COLO668 (cell line): ENCODE results near the gene MDH1B.
"Not testable (repeated sequence)": the region's sequence is repeated elsewhere in the genome, so short reads cannot be mapped to it uniquely, and the experiment has no call there.

Experiments used
- DNase-seq: peaks from one replicate; lab custom pipeline; 2025; ENCODE audit not compliant: unreplicated experiment; lab: John Stamatoyannopoulos, UW

MDH1B gene

DNA sequence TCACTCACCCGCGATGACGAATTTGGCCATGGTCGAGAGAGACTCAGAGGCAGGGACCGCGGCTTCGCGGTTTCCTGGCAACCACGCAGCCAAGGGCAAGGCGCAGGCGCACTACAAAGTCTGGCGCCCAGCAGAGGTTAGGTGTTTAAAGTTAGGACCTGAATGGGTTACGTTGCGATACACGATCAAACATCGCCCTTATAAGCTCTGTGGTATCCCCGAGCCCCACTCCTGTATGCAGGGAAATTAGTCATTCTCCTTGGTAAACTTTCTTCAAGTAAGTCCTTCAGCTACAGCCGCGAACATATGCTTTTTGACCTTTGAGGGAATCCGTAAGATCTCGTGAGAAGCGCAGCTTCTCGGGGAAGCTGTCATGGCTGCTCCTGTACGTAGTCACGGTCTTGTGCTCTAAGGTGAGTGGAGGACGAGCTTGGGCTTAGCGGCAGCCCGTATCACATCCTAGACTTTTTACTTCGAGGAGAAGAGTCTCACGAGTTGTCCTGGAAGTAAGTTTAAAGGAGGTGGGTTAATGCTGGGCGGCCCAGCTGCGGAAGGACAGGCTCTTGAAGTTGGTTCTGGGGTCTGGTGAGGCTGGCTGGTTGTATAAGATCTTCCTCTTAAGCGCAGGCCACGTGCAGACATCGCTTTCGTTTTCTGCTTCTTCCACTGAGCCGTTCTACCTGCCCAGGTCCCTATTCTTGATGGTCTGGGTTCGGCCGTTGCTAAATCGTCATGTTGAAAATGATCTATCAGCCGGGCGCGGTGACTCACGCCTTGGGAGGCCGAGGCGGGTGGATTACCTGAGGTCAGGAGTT, at the start of gene MDH1B, which contains the start of gene FASTKD2:
MDH1B (minus strand) TSS at position 87 of the 815 bp plus-strand sequence; CDS start at position 30, 57 bp downstream.
FASTKD2 (plus strand) TSS at position 365 of the 815 bp plus-strand sequence. CDS start 1,088 bp downstream, outside the sequence.
- peak; percentile 86 for DNase-seq

DNA sequence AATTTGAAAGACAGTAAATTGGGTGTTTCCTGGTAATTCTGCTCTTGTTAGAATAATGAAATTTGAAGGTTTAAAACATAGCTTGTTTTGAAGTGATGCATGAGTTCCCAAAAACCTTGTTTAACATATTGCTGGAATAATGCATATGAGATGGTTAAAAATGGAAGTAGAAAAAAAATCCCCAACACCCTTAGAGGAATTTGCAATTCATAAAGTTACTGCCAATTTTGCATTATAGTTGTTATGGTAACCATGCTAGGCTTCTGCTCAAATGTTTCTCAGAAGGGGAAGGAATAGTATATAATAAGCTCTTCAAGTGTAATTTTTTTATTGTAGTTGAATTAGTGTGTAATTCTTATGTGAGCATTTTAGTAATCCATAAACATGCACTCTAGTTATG, 49.4 kb upstream of the MDH1B start:
- DNase-seq: no peak

DNA sequence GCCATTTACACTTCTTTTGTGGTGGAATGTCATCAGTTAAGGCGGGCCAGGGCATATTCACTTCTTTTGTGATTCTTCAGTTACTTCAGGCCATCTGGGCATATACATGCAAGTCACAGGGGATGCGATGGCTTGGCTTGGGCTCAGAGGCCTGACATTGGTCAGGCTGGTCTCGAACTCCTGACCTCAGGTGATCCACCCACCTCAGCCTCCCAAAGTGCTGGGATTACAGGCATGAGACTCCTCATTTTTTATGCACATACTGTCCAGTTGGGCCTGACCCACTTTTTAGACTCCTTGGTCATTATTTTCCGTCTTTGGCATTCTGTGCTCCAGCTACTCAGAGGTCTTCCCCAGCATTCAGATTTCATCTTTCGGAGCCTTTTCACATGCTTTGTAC, 47.3 kb upstream of the MDH1B start:
- not testable (repeated sequence) for DNase-seq

DNA sequence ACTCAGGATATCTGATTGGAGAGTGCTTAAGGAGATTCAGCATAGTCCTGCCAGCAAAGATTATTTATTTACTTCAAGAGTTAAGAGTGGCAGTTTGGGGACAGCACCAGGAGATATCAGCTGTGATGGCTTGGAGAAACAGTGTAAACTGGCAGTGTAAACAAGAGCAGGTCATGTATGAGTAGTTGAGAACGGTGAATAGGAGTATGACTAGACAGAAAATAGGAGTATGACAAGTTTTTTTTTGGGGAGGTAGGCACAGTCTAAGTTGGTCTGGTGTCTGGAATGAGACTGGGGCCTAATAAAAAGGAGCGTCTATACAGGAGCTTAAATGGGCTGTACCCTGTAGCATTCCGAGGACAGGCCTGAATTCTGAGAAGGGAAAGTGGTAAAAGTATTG, 42.5 kb upstream of the MDH1B start:
- DNase-seq: not testable (repeated sequence)

DNA sequence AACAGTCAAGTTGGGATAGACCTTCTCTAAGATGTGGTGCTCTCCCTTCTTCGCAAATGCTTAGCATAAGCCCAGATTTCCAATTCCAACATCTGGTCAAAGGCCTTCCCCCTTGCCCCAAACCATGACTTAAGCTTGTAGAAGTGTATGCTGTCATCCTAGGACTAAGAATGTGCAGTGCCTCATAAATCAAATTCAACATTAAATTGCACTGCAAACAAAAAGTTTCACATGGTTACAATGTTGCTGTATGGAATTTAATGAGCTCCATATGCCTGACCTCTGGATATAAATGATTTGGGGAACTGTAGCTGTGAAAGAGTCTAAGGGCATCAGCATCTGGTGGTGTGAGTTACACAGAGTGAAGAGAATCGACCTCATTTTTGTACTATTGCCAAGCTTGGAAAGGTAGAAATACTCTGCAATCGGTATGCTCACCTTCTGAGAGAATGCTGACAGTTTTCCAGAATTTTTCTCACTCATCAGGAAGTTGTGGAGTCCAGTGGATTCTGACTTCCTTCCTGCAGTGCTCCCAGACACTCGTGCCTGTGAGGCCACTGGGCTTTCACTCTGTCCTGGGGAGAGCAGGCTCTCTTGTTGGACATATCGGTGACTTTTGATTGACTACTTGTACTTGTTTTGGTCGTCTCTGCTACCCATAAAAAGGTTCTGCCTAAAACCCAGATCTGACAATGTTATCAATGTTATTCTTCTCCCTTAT, 40.9 kb upstream of the MDH1B start:
- DNase-seq: no peak

DNA sequence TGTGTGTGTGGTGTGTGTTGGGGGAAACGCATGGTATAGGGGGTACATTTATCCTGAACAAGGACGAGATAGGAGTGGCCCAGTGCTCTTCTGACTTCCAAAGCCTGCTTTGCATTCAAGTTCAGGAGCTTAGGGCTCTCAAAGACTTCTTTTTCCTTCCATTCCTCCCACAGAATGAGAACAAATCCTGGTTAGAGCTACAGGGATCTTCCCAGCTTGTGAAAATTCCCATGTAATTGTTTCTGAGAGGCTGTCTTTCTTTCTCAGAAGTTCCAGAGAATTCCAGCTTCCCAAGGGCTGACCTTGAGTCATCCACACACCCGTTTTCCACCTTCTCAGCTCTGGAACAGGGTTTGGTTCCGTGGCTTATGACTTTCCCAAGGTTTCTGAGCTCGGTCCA, 39.2 kb upstream of the MDH1B start:
- DNase-seq: no peak

DNA sequence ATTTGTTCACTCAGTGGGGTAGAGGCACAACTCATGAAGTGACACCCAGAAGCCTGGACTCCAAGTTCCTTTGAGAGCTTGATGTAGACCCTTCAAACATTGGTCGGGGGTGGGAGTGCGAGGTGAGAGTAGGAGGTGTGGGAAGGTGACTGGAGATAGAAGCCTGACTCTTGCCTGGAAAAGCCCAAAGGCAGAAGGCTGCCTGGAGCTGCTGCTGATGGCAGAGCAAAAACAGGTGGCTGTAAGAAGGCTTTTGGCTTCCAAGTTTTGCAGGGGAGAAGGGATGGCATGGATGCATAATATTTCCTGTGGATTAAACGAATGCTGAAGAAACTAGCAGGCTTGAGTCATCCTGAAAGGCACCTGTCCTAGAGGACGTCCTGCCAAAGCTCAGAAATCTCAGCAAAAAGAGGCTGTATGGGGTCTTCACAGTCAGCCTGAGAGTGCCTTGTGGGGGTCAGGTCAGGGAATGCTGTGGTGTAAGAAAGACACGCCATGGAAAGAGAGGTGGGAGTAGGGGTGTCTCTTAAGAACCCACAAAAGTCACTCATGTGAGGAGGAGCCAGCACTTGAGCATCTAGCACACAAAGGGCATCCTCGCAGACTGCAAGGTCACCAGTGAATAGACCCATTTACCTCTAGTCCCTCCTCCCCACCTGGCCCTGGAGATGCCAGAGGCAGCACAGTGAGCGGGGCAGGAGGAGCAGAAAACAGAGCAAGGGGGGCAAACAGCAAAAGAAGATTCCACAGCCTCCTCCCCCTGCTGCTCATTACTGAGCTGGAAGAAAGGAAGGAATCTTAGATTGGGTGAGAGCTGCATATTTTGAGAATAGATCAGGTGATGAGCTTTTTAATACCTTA, 37.8 kb upstream of the MDH1B start:
- DNase-seq: no peak

DNA sequence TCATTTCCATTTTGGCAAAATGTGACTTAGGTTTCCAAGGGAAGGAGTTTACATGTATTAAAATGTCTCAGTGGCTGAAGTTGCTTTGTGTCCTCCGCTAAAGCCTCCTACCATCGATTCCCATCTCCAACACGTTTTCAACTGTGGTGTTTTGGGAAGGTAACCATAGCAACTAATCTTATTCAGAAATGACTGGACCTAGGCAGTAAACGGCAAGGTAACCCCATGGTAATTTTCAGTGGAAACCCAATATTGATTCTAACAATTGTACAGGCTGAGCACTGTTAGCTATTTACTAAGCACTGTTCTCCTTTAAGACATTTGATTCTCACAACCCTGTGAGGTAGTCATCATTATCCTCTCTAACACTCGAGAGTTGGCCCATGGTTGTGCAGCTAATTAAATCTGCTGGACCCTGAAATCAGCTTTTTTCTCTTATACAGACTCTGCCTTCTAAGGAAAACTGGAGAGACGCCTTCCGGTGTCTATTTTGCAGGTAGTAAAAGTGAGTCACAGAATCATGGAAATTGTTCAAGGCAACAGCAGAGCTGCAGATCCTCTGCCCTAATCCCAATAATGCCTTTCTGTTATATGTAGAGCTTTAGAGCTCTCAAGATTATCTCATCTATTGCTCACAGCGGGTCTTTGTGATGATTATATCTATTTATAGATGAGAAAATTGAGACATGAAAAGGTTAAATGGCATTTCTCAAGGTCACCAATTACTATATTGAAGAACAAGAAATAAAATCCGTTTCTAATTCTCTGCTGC, 36.5 kb upstream of the MDH1B start:
- DNase-seq: no peak

DNA sequence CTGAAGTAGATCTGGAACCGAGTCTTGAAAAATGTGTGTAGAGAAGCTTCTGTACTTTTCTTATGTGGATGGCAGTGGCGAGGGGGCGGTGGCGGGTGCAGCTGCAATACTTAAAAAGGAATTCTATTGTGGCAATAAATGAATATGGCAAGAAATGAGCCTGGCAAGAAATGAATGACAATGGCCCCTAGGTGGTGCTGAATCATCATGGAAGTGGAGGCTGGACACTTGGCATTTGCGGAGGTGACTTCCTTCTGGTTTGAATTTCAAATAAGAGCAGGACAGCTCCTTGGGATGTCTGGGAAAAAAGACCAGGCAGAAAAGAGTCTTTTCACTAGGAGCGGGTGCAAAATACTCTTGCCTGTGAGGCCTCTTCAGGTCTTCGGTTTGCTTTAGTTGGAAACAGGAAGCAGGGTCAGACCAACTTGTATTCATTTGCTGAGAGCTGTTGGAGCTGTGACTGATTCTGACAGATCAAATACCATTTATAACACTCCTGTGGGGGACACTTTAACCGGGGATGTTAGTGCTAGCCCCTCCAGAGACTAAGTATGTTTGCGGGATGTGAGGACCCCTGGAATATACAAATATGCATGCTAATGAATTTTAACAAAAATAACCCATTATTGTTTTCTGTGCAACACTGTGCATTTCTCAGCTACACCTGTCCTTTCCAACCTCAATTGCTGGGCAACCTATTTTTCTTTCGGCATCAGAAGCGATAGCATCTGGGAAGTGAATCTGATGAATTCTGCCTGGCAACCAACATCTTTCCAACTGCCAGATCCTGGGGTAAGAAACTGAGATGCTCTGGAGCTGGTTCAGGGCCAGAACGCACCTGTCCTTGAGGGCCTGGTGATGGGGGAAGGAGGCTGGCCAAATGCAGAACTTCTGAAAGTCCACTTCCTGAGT, 35.6 kb upstream of the MDH1B start:
- DNase-seq: peak; percentile 49

DNA sequence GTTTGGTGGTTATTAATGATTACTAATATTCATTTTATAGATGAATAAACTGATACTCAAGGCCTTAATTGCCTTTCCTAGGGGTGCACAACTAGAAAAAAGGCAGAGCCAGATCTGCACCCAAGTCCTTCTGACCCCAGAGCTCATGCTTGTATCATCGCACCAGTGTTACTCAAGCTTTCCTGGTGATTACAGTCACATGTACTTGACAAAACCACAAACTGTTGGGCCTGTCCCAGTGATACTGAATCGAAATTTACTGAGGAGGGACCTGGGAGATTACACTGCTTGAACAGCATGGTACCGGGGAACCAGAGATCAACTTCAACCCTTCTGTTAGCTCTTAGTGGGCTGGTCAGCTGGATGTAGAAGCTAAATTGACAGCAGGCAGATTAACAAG, 34.0 kb upstream of the MDH1B start:
- DNase-seq: no peak

DNA sequence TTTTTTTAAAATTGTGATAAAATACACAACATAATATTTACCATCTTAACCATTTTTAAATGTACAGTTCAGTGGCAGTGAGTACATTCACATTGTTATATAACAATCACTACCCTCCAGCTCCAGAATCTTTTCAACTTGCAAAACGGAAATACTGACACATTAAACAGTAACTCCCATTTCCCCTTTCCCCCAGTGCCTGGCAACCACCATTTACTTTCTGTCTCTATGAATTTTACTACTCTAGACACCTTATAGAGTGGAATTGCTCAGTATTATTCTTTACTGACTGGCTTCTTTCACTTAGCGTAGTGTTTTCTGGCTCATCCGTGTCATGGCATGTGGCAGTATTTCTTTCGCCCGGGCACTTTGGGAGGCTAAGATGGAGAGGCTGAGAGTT, 32.9 kb upstream of the MDH1B start:
- no peak for DNase-seq

DNA sequence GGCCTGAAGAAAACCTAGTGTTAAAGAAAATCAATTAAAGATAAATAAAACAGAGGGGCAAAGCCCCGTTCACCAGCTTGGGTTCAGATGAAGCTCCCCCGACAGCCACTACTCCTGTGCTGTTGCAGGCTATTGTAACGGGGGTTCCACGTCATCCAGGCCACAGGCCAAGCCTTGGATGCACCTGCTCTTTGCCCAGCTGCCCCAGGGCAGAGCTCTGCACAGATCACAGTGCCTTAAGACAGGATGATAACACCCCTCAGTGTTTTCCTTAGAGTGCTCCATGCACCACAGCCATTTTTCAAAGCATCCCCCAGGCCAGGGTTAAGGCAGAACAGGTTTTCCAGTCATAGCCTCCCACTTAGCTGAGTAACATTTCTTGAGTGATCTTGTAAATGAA, 32.2 kb upstream of the MDH1B start:
- DNase-seq: peak; percentile 34

DNA sequence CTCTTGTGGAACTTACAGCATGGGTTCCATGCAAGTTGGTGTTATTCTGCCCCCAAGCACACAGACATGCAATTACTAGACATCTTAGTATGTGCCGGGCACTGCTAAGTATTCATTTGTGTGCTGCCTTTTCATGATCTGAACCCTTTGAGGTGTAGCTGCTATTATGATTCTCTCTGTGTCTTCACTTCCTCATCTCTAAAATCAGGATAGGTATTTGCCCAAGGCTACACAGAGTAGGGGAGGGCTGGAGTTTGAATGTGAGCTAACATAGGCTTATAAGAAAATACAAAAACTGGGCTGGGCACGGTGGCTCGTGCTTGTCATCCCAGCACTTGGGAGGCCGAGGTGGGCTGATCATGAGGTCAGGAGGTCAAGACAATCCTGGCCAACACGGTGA, 27.5 kb upstream of the MDH1B start:
- DNase-seq: no peak

DNA sequence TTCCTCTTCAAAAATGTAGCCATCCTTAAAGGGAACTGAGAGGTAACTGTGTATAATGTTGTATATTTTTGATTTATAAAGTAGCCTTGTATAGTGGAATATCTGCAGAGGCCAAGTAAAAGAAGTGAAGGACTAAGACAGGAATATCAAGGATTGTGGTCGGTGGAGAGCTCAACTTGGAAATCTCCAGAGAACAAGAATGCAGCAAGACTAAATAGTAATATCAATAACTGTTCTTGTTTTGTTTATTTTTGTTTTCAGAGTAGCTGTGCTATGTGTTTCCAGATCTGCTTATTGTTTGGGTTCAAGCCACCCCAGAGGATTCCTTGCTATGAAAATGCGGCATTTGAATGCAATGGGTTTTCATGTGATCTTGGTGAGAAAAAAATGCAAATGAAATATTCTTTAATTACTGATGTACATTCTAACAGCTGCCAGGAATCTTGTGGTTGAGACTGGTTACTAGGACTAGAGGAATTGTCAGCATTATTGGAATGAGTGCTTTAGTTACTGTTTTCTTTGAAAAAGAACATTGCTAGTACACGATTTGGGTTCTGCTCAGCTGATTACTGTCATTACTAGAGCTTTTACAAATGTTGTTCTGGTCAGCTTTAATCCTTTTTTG, 25.3 kb upstream of the MDH1B start:
- DNase-seq: no peak

DNA sequence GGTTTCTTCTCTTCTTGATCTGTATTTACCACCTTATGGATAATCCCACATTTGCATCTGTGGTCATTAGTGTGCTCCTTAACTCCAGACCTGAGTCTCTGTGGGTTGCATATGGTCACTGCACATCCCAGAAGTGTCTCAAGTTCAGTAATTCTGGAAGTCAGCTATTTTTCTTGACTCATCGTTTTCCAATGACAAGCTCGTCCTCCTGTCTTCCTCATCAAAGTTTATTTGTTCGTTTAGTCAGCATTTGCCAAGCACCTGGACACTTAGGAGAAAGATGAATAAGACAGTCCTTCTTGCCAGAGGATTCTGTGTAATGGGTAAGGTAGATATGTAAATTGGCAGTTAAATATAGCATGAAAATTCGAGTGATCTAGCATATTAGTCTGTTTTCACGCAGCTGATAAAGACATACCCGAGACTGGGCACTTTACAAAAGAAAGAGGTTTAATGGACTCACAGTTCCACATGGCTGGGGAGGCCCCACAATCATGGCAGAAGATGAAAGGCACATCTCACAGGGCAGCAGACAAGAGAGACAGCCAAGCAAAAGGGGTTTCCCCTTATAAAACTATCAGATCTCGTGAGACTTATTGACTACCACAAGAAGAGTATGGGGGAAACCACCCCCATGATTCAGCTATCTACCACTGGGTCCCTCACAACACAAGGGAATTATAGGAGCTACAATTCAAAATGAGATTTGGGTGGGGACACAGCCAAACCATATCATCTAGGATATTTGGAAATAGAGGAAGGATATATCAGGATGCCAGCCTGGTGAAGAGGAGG, 19.6 kb upstream of the MDH1B start:
- no peak for DNase-seq

DNA sequence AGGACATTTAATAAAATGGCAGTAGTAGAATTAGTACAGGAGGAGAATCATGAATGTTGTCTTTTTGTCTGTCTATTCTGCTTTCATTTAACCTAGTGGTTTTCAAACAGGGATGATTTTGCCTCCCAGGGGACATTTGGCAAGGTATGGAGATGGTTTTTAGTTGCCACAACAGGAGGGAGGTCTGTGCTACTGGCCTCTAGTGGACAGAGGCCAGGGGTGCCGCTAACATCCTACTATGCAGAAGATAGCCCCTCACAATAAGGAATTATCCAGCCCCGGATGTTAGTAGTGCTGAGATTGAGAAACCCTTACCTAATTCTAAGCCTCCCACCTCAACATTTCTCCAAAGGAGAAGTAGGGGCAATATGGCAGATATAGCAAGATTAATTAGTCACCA, 18.6 kb upstream of the MDH1B start:
- DNase-seq: peak; percentile 4

DNA sequence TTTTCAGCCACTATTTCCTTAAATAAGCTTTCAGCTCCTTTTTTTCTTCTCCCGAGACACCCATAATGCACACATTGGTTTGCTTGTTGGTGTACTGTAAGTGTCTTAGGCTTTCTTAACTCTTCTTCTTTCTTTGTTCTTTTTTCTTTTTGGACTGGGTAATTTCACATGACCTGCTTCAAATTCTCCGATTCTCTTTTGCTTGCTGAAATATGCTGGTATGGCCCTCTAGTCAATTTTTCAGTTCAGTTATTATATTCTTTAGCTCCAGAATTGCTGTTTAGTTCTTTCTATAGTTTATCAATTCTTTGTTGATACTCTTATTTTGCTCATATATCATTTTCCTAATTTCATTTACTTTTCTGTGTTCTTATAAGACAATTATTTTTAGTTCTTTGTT, 15.5 kb upstream of the MDH1B start:
- DNase-seq: no peak

DNA sequence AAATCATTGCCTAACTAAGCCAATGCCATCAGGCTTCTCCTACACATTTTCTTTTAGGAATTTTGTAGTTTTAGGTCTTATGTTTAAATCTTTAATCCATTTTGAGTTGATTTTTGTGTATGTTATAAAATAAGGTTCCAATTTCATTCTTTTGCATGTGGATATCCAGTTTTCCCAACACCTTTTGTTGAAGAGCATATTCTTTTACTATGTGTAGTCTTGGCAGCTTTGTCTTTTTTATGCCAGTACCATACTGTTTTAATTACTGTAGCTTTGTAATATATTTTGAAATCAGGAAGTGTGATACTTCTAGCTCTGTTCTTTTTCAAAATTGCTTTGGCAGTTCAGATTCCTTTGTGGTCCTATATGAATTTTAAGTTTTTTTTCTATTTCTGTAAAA, 11.3 kb upstream of the MDH1B start:
- no peak for DNase-seq
